HepG2 (cell line): Measurements from ENCODE around the gene FKBP8. TPM values are rescaled to one million over a fixed set of nuclear protein-coding genes. Genes with fewer than 3 reads are reported as not detected.

Experiments
- CEBPG ChIP-seq: IDR thresholded peaks from 2 replicates; pipeline ENCODE4 v1.6.1; 2016
- CREM ChIP-seq, 2 experiments: sonication (generic) in 1 of 2; formaldehyde crosslinking in 1 of 2; IDR thresholded peaks; 2 replicates each; pipeline versions ENCODE4 v1.4.0 to v1.6.1; 2016 to 2020; ENCODE audit warnings: antibody characterized with exemption in 1 of 2, mild to moderate bottlenecking in 1 of 2, missing genetic modification reagents in 1 of 2
- ELF4 ChIP-seq: sonication (generic); formaldehyde crosslinking; IDR thresholded peaks from 2 replicates; pipeline ENCODE4 v1.5.0; 2020; ENCODE audit warnings: missing genetic modification reagents, mild to moderate bottlenecking, moderate library complexity, borderline replicate concordance
- HBP1 ChIP-seq: IDR thresholded peaks from 2 replicates; pipeline ENCODE4 v1.6.1; 2016; ENCODE audit warnings: low read depth, control low read depth
- HMGXB4 ChIP-seq, 2 experiments: sonication (generic) in 1 of 2; formaldehyde crosslinking in 1 of 2; IDR thresholded peaks; 2 replicates each; pipeline versions ENCODE4 v1.4.0 to v1.6.1; 2018 to 2020; ENCODE audit warnings: missing genetic modification reagents in 2 of 2, borderline replicate concordance in 1 of 2, low read depth in 1 of 2, mild to moderate bottlenecking in 1 of 2, missing biosample characterization in 1 of 2
- HNF4A ChIP-seq: sonication (generic); formaldehyde crosslinking; IDR thresholded peaks from 2 replicates; pipeline ENCODE4 v1.4.0; 2020; ENCODE audit warnings: missing genetic modification reagents
- KLF6 ChIP-seq: IDR thresholded peaks from 2 replicates; pipeline ENCODE4 v1.8.0; 2016; ENCODE audit warnings: missing biosample characterization, missing genetic modification reagents
- MTA3 ChIP-seq: sonication (generic); formaldehyde crosslinking; IDR thresholded peaks from 2 replicates; pipeline ENCODE4 v1.4.0; 2020; ENCODE audit warnings: missing genetic modification reagents
- PHF20 ChIP-seq: sonication (generic); formaldehyde crosslinking; IDR thresholded peaks from 2 replicates; pipeline ENCODE4 v1.5.0; 2020; ENCODE audit warnings: mild to moderate bottlenecking, missing genetic modification reagents
- SALL1 ChIP-seq: sonication (generic); formaldehyde crosslinking; IDR thresholded peaks from 2 replicates; pipeline ENCODE4 v1.8.0; 2022; ENCODE audit warnings: mild to moderate bottlenecking, missing genetic modification reagents
- SNAPC4 ChIP-seq: sonication (generic); formaldehyde crosslinking; IDR thresholded peaks from 2 replicates; pipeline ENCODE4 v1.4.0; 2020; ENCODE audit warnings: mild to moderate bottlenecking, missing genetic modification reagents
- SUZ12 ChIP-seq: fragments of 150-350 bp; IDR thresholded peaks from 2 replicates; pipeline ENCODE4 v1.6.1; 2014; ENCODE audit warnings: low read depth, low read length
- ZBTB43 ChIP-seq: sonication (generic); formaldehyde crosslinking; conservative IDR thresholded peaks from 2 replicates; pipeline ENCODE4 v1.4.0; 2020; ENCODE audit warnings: missing genetic modification reagents
- ZNF292 ChIP-seq: sonication (generic); formaldehyde crosslinking; IDR thresholded peaks from 2 replicates; pipeline ENCODE4 v1.8.1; 2022; ENCODE audit warnings: mild to moderate bottlenecking, low read depth, missing genetic modification reagents, borderline replicate concordance
- ZNF432 ChIP-seq: sonication (generic); formaldehyde crosslinking; IDR thresholded peaks from 2 replicates; pipeline ENCODE4 v1.5.0; 2020; ENCODE audit warnings: missing genetic modification reagents, mild to moderate bottlenecking, borderline replicate concordance
- ZNF549 ChIP-seq: sonication (generic); formaldehyde crosslinking; IDR thresholded peaks from 2 replicates; pipeline ENCODE4 v1.5.0; 2020; ENCODE audit warnings: missing genetic modification reagents
- ZNF619 ChIP-seq: sonication (generic); formaldehyde crosslinking; IDR thresholded peaks from 2 replicates; pipeline ENCODE4 v1.4.0; 2020; ENCODE audit warnings: mild to moderate bottlenecking, missing genetic modification reagents
- ZNF746 ChIP-seq: sonication (generic); formaldehyde crosslinking; IDR thresholded peaks from 2 replicates; pipeline ENCODE4 v1.8.0; 2022; ENCODE audit warnings: mild to moderate bottlenecking, missing genetic modification reagents
- ZNF75D ChIP-seq: sonication (generic); formaldehyde crosslinking; IDR thresholded peaks from 2 replicates; pipeline ENCODE4 v1.8.1; 2023; ENCODE audit warnings: missing genetic modification reagents, mild to moderate bottlenecking, borderline replicate concordance
- ZNF883 ChIP-seq: sonication (generic); formaldehyde crosslinking; IDR thresholded peaks from 2 replicates; pipeline ENCODE4 v1.5.1; 2020; ENCODE audit warnings: mild to moderate bottlenecking, missing genetic modification reagents; ENCODE audit errors: not compliant biosample characterization
- polyA plus RNA-seq, 8 experiments: library from polyadenylated mRNA; depleted of rRNA in 3 of 8; stranded (reverse) in 7 of 8; unstranded in 1 of 8; fragments of >200 nt; fragmentation: Illumina TruSeq in 4 of 8; extraction: Trizol in 4 of 8; gene quantifications; 2 replicates each; pipeline versions ENCODE4 v1.2.1 to v1.2.3, GENCODE V29; 2011 to 2016; ENCODE audit warnings: low read depth in 4 of 8, missing spikeins in 1 of 8, mixed read lengths in 1 of 8; ENCODE audit not compliant: insufficient read depth in 1 of 8
- total RNA-seq, 5 experiments: library from RNA; depleted of rRNA; stranded (reverse); fragments of >200 nt; fragmentation: Illumina TruSeq; extraction: Trizol; gene quantifications; 2 replicates each; pipeline ENCODE4 v1.2.3, GENCODE V29; 2016; ENCODE audit warnings: low read depth in 1 of 5

FKBP8 gene
- total and polyA plus RNA-seq, 2 of the 13 experiments (the other 11 are each of a cell fraction or from before 2014, with no cell fraction given): 81.7 to 93.9 TPM

GRCh38 chr19:18587962-18588610, 44.7 kb upstream of the FKBP8 start (continued):
- TF ChIP-seq KLF6 (CRISPR knock-in tag): no peak
- TF ChIP-seq ZNF75D: no peak
- TF ChIP-seq ZNF883 (CRISPR knock-in tag): no peak
- TF ChIP-seq CEBPG (CRISPR knock-in tag): peak; percentile 73
- TF ChIP-seq PHF20 (CRISPR knock-in tag): peak; percentile 20; the same call in 1 of the 2 replicates
- no peak for TF ChIP-seq ZNF549 (CRISPR knock-in tag)
- TF ChIP-seq SUZ12: no peak
- TF ChIP-seq ZBTB43: no peak
- TF ChIP-seq HBP1: 0 out of 2 replicates have a peak, but pooled peaks have one; percentile 24
- TF ChIP-seq HMGXB4 (CRISPR knock-in tag; IDR thresholded peaks at IDR 0.05; ENCODE audit: borderline replicate concordance in 1 of 2, low read depth in 1 of 2): no peak; a peak in 1 of 4 replicates
- TF ChIP-seq MTA3 (CRISPR knock-in tag): no peak
- TF ChIP-seq SNAPC4 (CRISPR knock-in tag): no peak
- TF ChIP-seq ZNF432: no peak
- 0 out of 2 replicates have a peak, but pooled peaks have one; percentile 13 for TF ChIP-seq ZNF619 (CRISPR knock-in tag)
- TF ChIP-seq ZNF746 (CRISPR knock-in tag): 0 out of 2 replicates have a peak, but pooled peaks have one; percentile 35
- no peak for TF ChIP-seq ELF4 (CRISPR knock-in tag)
- TF ChIP-seq SALL1 (CRISPR knock-in tag): 0 out of 2 replicates have a peak, but pooled peaks have one; percentile 8
- TF ChIP-seq HNF4A (CRISPR knock-in tag): no peak
- no peak for TF ChIP-seq ZNF292 (CRISPR knock-in tag)
- 0 out of 2 replicates have a peak, but pooled peaks have one; percentile 13 for TF ChIP-seq CREM (IDR thresholded peaks at IDR 0.05)
- no peak for TF ChIP-seq CREM (CRISPR knock-in tag; IDR thresholded peaks at IDR 0.05)
